HFFc6 (cell line): ENCODE data around the gene SPRTN. TPM values are rescaled to one million over a fixed set of nuclear protein-coding genes. Genes with fewer than 3 reads are reported as not detected.

Experiments
- DNase-seq: peaks from one replicate; pipeline ENCODE4 v3.0.0-alpha.2; 2018
- H3K27ac Mint-ChIP-seq: 2 replicates; pipeline ENCODE4 v1.8.0; 2020; ENCODE audit warnings: mild to moderate bottlenecking, mixed read lengths
- H3K27me3 Mint-ChIP-seq: 2 replicates; pipeline ENCODE4 v1.8.0; 2021; ENCODE audit warnings: mild to moderate bottlenecking, moderate library complexity, mixed read lengths; ENCODE audit not compliant: insufficient read depth
- H3K36me3 Mint-ChIP-seq: 2 replicates; pipeline ENCODE4 v1.8.0; 2021; ENCODE audit warnings: low read depth, mixed read lengths
- H3K4me1 Mint-ChIP-seq: 2 replicates; pipeline ENCODE4 v1.8.0; 2020; ENCODE audit warnings: low read depth, mixed read lengths
- H3K4me3 Mint-ChIP-seq: 2 replicates; pipeline ENCODE4 v1.8.0; 2020; ENCODE audit warnings: mild to moderate bottlenecking, moderate library complexity, mixed read lengths
- H3K9me3 Mint-ChIP-seq: 2 replicates; pipeline ENCODE4 v1.8.0; 2020; ENCODE audit warnings: mild to moderate bottlenecking, mixed read lengths
- total RNA-seq, 6 experiments: library from RNA; stranded (reverse); fragmentation: NEBNext Ultra II Directional; extraction: Animal tissue kit (Norgen Biotek cat#: 25700); gene quantifications; 2 replicates in 1 of 6; 3 replicates in 5 of 6; pipeline ENCODE4 v1.2.3, GENCODE V29; 2021
- TF ChIP-seq, protein P1 (sequence below): fragments of 200-600 bp; sonication (generic); IDR thresholded peaks from 2 replicates; pipeline ENCODE4 v1.5.0; 2021; ENCODE audit warnings: antibody characterized with exemption, mild to moderate bottlenecking

The SPRTN gene
- total RNA-seq, 6 experiments from 2014 or later: 8.4 to 12.6 (median 10.4) TPM

DNA sequence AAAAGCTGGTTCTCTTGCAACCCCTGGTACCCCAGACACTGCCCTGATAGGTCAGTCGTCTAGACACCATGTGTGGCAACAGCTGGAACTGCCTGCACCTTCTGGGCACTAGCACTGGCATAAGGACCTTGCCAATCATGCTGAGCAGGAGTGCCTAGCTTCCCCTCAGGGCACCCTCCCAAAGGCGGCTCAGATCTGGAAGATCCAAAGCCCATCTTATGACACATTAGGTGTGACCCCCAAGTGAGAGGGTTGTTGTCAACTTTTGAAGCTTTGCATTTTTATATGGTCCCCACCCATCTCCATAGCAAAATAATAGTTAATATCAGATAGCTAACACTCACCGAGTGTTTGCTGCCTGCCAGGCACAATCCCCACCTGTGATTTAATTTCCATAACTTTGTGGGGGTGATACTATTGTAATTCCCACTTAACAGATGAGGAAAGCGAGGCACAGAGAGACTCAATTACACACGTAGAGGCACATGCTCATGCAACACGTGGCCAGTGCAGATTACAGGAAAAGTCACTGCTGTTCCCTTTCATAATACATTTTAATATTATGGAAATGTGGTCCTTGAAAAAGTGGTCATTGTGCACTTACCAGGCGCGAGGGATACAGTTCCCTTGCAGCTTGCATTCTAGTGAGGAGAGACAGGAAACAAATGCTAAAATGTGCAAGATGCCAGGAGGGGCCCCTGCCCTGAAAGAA is 26.2 kb upstream of the SPRTN start:
- no peaks in the 10 kb centered on the region for H3K36me3 Mint-ChIP-seq
- H3K27ac Mint-ChIP-seq: no peak overlapping the region
- H3K4me1 Mint-ChIP-seq: no peaks in the 10 kb centered on the region
- TF ChIP-seq, protein P1, sequence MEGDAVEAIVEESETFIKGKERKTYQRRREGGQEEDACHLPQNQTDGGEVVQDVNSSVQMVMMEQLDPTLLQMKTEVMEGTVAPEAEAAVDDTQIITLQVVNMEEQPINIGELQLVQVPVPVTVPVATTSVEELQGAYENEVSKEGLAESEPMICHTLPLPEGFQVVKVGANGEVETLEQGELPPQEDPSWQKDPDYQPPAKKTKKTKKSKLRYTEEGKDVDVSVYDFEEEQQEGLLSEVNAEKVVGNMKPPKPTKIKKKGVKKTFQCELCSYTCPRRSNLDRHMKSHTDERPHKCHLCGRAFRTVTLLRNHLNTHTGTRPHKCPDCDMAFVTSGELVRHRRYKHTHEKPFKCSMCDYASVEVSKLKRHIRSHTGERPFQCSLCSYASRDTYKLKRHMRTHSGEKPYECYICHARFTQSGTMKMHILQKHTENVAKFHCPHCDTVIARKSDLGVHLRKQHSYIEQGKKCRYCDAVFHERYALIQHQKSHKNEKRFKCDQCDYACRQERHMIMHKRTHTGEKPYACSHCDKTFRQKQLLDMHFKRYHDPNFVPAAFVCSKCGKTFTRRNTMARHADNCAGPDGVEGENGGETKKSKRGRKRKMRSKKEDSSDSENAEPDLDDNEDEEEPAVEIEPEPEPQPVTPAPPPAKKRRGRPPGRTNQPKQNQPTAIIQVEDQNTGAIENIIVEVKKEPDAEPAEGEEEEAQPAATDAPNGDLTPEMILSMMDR: no peak
- no peaks in the 10 kb centered on the region for H3K9me3 Mint-ChIP-seq
- no peak for DNase-seq
- H3K27me3 Mint-ChIP-seq: no peaks in the 10 kb centered on the region
- no peak overlapping the region for H3K4me3 Mint-ChIP-seq

DNA sequence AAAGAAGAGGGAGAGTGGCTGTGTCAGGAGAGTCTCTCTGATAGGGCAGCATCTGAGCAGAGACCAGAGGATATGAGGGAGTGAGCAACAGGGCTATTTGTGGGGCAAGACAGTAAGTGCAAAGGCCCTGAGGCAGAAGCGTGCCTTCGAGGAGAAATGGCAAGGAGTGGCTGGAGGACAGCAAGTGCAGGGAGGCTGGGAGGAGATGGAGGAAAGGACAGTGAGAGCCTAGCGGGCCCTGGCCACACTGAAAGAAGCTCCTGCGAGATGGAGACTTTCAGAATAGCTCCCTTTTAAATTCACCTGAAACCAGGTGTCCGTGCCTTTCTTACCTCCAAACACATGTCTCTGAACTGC is 25.7 kb upstream of the SPRTN start:
- no peaks in the 10 kb centered on the region for H3K36me3 Mint-ChIP-seq
- no peak overlapping the region for H3K27ac Mint-ChIP-seq
- no peaks in the 10 kb centered on the region for H3K27me3 Mint-ChIP-seq
- no peak overlapping the region for H3K4me3 Mint-ChIP-seq
- H3K9me3 Mint-ChIP-seq: no peaks in the 10 kb centered on the region
- H3K4me1 Mint-ChIP-seq: no peaks in the 10 kb centered on the region
- DNase-seq: no peak
- TF ChIP-seq, protein P1: no peak

DNA sequence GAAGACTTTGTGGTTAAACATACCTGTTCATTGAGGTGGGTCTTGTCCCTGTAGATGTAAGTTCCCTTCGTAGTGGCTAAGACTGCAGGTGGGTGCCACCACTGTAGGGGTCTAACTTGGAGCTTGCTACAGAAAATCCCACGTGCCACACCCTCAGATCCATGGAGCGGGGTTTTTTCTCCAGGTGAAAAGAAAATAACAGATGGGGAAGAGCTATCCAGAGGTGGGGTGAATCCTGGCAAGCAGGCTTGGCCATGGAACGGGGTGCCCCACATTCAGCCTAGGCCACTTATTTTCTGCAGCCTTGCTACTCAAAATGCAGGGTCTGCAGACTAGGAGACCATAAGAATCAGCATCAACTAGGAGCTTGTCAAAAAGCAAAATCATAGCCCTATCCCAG is 24.4 kb upstream of the SPRTN start:
- DNase-seq: no peak
- Mint-ChIP-seq H3K4me1 (no peaks in the 10 kb centered on the region), H3K9me3 (no peaks in the 10 kb centered on the region), H3K27ac (no peak overlapping the region), H3K27me3 (no peaks in the 10 kb centered on the region), H3K4me3 (no peak overlapping the region), H3K36me3 (no peaks in the 10 kb centered on the region)
- TF ChIP-seq, protein P1: no peak

DNA sequence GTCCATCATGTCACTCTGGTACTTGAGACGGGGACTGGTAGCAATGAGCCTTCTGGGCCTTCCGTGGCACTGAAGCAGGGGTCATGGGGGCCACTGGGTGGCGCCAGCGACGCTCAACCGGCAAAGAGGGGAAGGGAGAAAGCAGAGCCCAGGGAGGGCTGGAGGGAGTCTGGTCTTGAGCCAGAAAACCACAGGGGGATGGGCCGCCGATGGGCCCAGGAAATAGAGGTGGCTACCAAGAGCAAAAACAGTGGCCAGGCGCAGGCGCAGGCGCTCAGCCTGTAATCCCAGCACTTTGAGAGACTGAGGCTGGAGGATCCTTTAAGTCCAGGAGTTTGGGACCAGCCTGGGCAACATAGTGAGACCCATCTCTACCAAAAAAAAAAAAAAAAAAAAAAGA is 22.2 kb upstream of the SPRTN start:
- no peak for DNase-seq
- H3K4me3 Mint-ChIP-seq: no peak overlapping the region
- no peak overlapping the region for H3K27ac Mint-ChIP-seq
- TF ChIP-seq, protein P1: peak; percentile 66
- no peaks in the 10 kb centered on the region for H3K27me3 Mint-ChIP-seq
- no peaks in the 10 kb centered on the region for H3K9me3 Mint-ChIP-seq
- H3K36me3 Mint-ChIP-seq: no peaks in the 10 kb centered on the region
- no peaks in the 10 kb centered on the region for H3K4me1 Mint-ChIP-seq

DNA sequence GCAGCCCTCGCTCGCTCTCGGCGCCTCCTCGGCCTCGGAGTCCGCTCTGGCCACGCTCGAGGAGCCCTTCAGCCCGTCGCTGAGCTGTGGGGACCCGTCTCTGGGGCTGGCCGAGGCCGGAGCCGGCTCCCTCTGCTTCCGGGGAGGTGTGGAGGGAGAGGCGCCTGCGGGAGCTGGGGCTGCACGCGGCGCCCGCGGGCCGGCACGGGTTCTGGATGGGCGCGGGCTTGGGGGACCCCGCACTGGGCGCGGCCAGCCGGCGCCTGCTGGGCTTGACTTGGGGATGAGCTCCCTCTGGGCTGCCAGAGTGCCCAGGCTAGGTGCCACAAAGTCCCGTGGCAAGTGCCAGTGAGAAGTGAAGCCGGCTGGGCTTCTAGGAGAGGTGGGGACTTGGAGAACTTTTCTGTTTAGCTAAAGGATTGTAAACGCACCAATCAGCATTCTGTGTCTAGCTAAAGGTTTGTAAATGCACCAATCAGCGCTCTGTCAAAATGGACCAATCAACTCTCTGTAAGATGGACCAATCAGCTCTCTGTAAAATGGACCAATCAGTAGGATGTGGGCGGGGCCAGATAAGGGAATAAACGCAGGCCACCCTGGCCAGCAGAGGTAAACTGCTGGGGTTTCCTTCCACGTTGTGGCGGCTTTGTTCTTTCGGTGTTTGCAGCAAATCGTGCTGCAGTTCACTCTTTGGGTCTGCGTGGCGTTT is 20.6 kb upstream of the SPRTN start:
- H3K27ac Mint-ChIP-seq: no peak overlapping the region
- TF ChIP-seq, protein P1: no peak
- no peak overlapping the region for H3K4me3 Mint-ChIP-seq

More for the DNA sequence above, 20.6 kb upstream of the SPRTN start:
- no peaks in the 10 kb centered on the region for H3K36me3 Mint-ChIP-seq
- H3K4me1 Mint-ChIP-seq: no peaks in the 10 kb centered on the region
- no peak for DNase-seq
- H3K27me3 Mint-ChIP-seq: no peaks in the 10 kb centered on the region
- no peaks in the 10 kb centered on the region for H3K9me3 Mint-ChIP-seq
